Upper lobe of left lung (tissue), 6 donors: ENCODE data around the gene CENATAC. TPM values are rescaled to one million over a fixed set of nuclear protein-coding genes. Genes with fewer than 3 reads are reported as not detected.

Source experiments
- ATAC-seq, 2 donors: fragments of 200-7000 bp; cut with Tn5 transposase; one replicate each; pipeline ENCODE4 v1.9.1; 2022; ENCODE audit warnings: mild to moderate bottlenecking in 2 of 2, moderate library complexity in 2 of 2; ENCODE audit not compliant: low FRiP score in 2 of 2
- DNase-seq, 2 donors: peaks; one replicate each; pipeline ENCODE4 v3.0.0-alpha.2; 2019 to 2020
- H3K27ac ChIP-seq, 4 donors: fragments of 200-600 bp; sonication (generic); one replicate each; pipeline ENCODE4 v1.5.1; 2016 to 2019
- H3K27me3 ChIP-seq, 4 donors: fragments of 200-600 bp; sonication (generic); one replicate each; pipeline ENCODE4 v1.5.1; 2017 to 2019
- H3K36me3 ChIP-seq, 4 donors: fragments of 200-600 bp; sonication (generic); one replicate each; pipeline ENCODE4 v1.5.1; 2016 to 2019
- H3K4me1 ChIP-seq, 4 donors: fragments of 200-600 bp; sonication (generic); one replicate each; pipeline ENCODE4 v1.5.1; 2018 to 2019
- H3K4me3 ChIP-seq, 4 donors: fragments of 200-600 bp; sonication (generic); one replicate each; pipeline ENCODE4 v1.5.1; 2017 to 2019; ENCODE audit warnings: mild to moderate bottlenecking in 2 of 4, moderate library complexity in 1 of 4
- H3K9me3 ChIP-seq, 4 donors: fragments of 200-600 bp; sonication (generic); one replicate each; pipeline ENCODE4 v1.5.1; 2018 to 2019
- EP300 ChIP-seq, 4 donors: sonication (generic); formaldehyde crosslinking; IDR thresholded peaks; one replicate each; pipeline ENCODE4 v1.5.1; 2017; ENCODE audit warnings: antibody characterized with exemption in 4 of 4, control low read depth in 2 of 4
- POLR2A ChIP-seq, 4 donors: fragments of 450-650 bp; IDR thresholded peaks; one replicate each; pipeline ENCODE4 v1.5.1; 2016 to 2017; ENCODE audit warnings: antibody characterized with exemption in 4 of 4, mild to moderate bottlenecking in 2 of 4
- POLR2AphosphoS5 ChIP-seq, 2 donors: sonication (generic); formaldehyde crosslinking; IDR thresholded peaks; one replicate each; pipeline ENCODE4 v1.5.1; 2017; ENCODE audit warnings: antibody characterized with exemption in 2 of 2
- WGBS, 2 donors: methylation state at CpG; one replicate each; pipeline ENCODE4 v1.1.5; 2017 to 2018; 5-methylcytosine and 5-hydroxymethylcytosine counted together
- total RNA-seq, 6 donors: library from RNA; depleted of rRNA in 4 of 6; stranded (reverse); fragments of >200 nt in 4 of 6; gene quantifications; one replicate each; pipeline versions ENCODE4 v1.1.0 to v1.2.1, GENCODE V29; 2016 to 2021
- TF ChIP-seq, protein P1 (sequence below), 6 experiments: fragments of 450-650 bp in 4 of 6; fragments of 200-600 bp in 2 of 6; sonication (generic) in 2 of 6; IDR thresholded peaks; one replicate each; pipeline ENCODE4 v1.5.1; 2016 to 2019; ENCODE audit warnings: antibody characterized with exemption in 6 of 6
- donor health status: DM: no; HTN: no; CAD: no; lungs with moderate emphysema.
- donor health status: DM: no; HTN: yes; CAD: no; lungs with severe emphysema.

CENATAC gene
- total RNA-seq, 6 donors from 2014 or later = 44.3 to 407 (median 94.3) TPM

DNA sequence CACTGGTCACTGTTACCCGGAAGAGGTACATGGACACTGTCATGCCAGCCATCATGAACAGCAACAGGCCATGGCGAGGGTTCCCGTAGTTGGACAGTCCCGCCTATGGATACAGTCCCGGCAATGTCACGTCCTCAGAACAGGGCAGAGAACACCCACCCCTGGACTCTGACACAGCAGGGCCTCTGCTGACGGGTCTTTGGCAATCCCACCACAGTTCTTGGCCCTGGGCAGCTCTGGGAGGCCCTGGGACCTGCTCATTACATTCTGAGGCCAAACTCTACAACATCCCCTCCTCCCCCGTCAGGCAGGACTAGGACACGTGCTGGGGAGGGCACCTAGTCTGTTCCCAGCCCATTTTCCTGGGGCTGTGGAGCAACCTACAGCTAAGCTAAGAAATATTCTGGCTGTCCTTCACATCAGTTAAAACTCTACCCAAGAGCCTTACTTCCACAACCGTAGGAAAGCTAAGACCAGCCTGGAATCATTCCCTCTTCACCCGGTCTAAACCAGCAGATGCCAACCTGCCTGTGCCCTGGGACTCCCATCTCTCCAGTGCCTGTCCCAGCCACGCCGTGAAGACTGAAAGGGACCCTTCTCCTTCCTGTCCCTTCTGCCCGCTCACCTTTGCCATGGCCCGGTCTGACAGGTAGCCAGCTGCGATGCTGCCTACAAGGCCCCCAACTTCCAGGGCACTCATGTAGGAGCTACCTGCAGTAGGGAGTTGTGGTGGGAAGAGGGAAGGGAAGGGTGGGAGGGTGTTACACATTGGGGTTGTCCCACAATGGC lies 28.2 kb downstream of the CENATAC start:
- ATAC-seq = no peak
- H3K4me1 ChIP-seq = peaks cover 26 to 42% (median 30%) of the 10 kb centered on the region in 4 donors
- peaks cover 5 to 65% (median 28%) of the 10 kb centered on the region in 4 donors for H3K36me3 ChIP-seq
- DNase-seq = no peak
- no peaks in the 10 kb centered on the region for H3K9me3 ChIP-seq
- TF ChIP-seq POLR2AphosphoS5 (IDR thresholded peaks at IDR 0.05) (no peak), POLR2A (IDR thresholded peaks at IDR 0.05) (no peak), EP300 (IDR thresholded peaks at IDR 0.05) (no peak)
- TF ChIP-seq, protein P1, sequence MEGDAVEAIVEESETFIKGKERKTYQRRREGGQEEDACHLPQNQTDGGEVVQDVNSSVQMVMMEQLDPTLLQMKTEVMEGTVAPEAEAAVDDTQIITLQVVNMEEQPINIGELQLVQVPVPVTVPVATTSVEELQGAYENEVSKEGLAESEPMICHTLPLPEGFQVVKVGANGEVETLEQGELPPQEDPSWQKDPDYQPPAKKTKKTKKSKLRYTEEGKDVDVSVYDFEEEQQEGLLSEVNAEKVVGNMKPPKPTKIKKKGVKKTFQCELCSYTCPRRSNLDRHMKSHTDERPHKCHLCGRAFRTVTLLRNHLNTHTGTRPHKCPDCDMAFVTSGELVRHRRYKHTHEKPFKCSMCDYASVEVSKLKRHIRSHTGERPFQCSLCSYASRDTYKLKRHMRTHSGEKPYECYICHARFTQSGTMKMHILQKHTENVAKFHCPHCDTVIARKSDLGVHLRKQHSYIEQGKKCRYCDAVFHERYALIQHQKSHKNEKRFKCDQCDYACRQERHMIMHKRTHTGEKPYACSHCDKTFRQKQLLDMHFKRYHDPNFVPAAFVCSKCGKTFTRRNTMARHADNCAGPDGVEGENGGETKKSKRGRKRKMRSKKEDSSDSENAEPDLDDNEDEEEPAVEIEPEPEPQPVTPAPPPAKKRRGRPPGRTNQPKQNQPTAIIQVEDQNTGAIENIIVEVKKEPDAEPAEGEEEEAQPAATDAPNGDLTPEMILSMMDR (IDR thresholded peaks at IDR 0.05) = no peak
- H3K27ac ChIP-seq = peak overlapping the region in 3 of 4 donors; percentile 35 to 53 (median 43)
- WGBS, 2 donors = 87 to 96% methylated on average over 12 to 16 of the region's 16 CpGs
- no peak overlapping the region for H3K4me3 ChIP-seq
- no peaks in the 10 kb centered on the region for H3K27me3 ChIP-seq

DNA sequence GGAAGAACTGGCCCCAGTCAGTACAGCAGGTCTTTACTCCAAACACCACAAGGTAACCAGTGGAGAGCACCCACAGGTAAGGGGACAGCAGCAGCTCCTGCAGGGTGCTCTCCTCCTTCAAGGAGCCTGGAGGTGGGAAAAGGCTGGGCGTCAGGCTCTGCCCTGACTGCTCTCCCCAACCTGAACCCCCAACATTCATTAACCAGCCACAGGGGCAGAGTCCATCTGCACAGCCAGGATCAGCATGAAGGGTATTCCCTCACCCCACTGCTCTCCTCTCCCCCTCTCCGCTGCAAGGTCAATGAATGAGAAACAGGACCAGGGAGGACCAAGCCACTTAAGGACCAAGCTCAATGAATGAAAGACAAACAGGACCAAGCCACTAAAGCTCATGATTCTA lies 29.0 kb downstream of the CENATAC start:
- Histone ChIP-seq H3K27me3 (no peaks in the 10 kb centered on the region), H3K4me1 (peaks cover 25 to 40% (median 27%) of the 10 kb centered on the region in 4 donors), H3K4me3 (no peak overlapping the region), H3K36me3 (peaks cover 5 to 57% (median 24%) of the 10 kb centered on the region in 4 donors), H3K27ac (peak overlapping the region in 2 of 4 donors; percentile 23 to 53), H3K9me3 (no peaks in the 10 kb centered on the region)
- ATAC-seq (no peak), DNase-seq (no peak)
- 96 to 100% methylated on average over 2 of the region's 2 CpGs for WGBS, 2 donors
- TF ChIP-seq, protein P1 (IDR thresholded peaks at IDR 0.05) = no peak
- no peak for TF ChIP-seq POLR2A (IDR thresholded peaks at IDR 0.05)

DNA sequence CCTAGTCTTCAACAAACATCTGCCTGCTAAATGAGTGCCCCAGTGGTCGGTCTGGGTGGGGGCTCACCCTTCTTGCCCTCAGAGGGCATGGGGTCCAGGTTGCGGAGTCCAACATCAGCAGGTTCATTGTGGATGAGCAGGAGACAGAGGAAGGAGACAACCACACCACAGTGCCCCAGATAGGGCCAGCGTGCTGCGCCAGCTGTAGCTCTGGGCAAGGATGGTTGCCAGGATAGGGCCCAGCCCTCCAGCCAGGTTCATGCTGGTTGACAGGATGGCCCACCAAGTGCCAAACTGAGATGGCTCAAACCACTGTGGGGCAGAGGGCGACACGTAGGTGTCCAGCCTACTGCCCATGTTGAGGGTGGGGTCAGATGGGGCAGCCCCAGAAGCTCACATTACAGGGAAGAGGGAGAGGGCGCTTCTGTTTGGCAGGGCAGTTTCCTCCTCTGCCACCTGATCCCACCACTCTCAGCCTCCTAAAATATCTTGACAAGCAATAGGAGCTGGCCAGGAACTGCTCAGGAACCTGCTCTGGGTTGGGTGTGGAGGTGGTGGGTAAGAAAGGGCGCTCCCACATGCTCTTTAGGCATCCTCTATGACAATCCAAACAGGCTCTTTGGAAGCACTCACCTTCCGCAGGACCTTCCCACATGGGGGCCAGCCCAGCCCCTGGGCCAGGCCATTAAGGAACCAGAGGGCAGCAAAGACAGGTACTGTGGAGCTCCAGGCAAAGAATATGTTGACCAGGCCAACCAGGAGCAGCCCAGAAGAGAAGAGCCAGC lies 29.8 kb downstream of the CENATAC start:
- Histone ChIP-seq H3K27me3 (no peaks in the 10 kb centered on the region), H3K4me1 (peaks cover 25 to 40% (median 27%) of the 10 kb centered on the region in 4 donors), H3K36me3 (peaks cover 5 to 49% (median 18%) of the 10 kb centered on the region in 4 donors), H3K4me3 (no peak overlapping the region), H3K9me3 (no peaks in the 10 kb centered on the region), H3K27ac (peak overlapping the region in 1 of 4 donors; percentile 6)
- TF ChIP-seq POLR2AphosphoS5 (IDR thresholded peaks at IDR 0.05) (no peak), POLR2A (IDR thresholded peaks at IDR 0.05) (no peak), EP300 (IDR thresholded peaks at IDR 0.05) (no peak)
- TF ChIP-seq, protein P1 (IDR thresholded peaks at IDR 0.05) = no peak
- WGBS, 2 donors = 94 to 95% methylated on average over 6 to 9 of the region's 9 CpGs
- ATAC-seq (no peak), DNase-seq (no peak)

DNA sequence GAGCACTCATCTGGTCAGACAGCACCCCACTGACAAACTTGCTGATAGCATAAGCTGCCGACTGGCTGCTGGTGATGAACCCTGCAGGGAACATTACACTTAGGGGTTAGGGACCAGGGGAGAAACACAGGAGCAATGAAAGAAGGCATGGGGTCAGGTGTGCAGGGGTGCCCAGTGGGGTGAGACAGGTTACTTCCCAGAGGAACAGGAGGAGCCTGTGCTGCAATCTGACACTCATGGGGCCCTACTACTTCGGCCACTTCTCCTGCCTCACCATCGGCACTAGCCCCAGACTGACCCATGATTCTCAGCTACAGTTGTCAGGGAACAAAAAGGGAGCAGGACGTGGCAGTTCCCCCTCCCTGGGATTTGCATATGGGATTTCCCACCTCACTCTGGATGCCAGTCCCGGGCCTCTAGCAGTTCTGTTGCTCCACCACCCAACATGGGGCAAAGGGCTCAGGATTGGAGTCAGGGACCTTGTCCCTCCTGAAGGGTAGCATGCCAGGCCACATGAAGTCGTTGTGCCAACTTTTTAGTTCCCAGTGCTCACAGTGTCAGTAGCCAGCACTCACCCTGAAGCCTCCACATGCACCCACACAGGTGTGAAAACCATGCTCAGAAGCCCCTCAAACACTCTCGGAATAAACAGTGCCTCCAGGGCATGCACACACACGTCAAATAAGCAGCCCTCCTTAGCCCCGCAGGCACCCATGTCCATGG lies 30.6 kb downstream of the CENATAC start:
- ATAC-seq = no peak
- Histone ChIP-seq H3K27me3 (no peaks in the 10 kb centered on the region), H3K9me3 (no peaks in the 10 kb centered on the region), H3K4me3 (no peak overlapping the region), H3K4me1 (peaks cover 22 to 40% (median 26%) of the 10 kb centered on the region in 4 donors), H3K27ac (peak overlapping the region in 2 of 4 donors; percentile 6 to 91), H3K36me3 (peaks cover 5 to 42% (median 15%) of the 10 kb centered on the region in 4 donors)
- no peak for DNase-seq
- WGBS, 2 donors = 69 to 73% methylated on average over 4 to 9 of the region's 9 CpGs
- no peak for TF ChIP-seq EP300 (IDR thresholded peaks at IDR 0.05)
- no peak for TF ChIP-seq POLR2AphosphoS5 (IDR thresholded peaks at IDR 0.05)
- TF ChIP-seq POLR2A (IDR thresholded peaks at IDR 0.05) = no peak
- TF ChIP-seq, protein P1 (IDR thresholded peaks at IDR 0.05) = no peak
